Measurements from ENCODE around the gene NLRX1.
"Not testable (repeated sequence)": the region's sequence is repeated elsewhere in the genome, so short reads cannot be mapped to it uniquely, and the experiment has no call there.

Gene NLRX1

GRCh38 chr11:119153049-119153818 lies 15.3 kb upstream of the NLRX1 start:
- no peak for DNase-seq

- DNase-seq: no peak
These were observed 14.3 kb upstream of the NLRX1 start for GRCh38 chr11:119154178-119154577.

- no peak for DNase-seq
These were observed 12.6 kb upstream of the NLRX1 start for GRCh38 chr11:119155733-119156492.

GRCh38 chr11:119156496-119156895 lies 12.0 kb upstream of the NLRX1 start:
- no peak for DNase-seq

DNA sequence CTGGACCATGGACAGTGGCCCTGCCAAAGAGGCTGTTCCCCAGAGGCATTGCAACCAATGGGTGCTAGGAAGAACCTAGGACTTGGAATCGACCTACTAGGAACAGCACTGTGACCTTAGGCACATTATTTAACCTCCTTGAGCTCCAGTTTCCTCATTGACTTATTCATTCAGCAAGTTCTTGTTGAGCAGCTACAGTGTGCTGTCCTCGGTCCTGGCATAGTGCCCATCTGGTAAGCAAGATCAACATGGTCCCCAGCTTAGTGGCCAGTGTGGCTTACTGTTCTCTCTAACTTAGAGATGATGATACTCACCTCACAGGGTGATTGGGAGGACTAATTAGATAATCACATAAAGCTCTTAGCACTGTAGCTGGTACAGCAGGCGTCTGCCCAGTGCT lies 11.5 kb upstream of the NLRX1 start:
- DNase-seq: no peak

DNA sequence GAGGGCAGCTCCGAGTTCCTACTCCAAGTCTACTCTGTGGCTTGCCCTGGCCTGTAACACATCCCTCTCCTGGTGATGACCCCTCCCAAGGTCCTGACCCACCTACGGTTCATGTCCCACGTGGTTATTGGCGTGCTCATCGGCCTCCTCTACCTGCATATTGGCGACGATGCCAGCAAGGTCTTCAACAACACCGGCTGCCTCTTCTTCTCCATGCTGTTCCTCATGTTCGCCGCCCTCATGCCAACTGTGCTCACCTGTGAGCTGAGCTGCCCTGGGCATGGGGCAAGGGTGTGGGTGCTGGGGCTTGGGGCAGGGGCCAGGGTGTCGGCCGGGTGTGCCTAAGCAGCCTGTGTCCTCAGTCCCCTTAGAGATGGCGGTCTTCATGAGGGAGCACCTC lies 10.1 kb upstream of the NLRX1 start:
- no peak for DNase-seq

- no peak for DNase-seq
These were observed 8.4 kb upstream of the NLRX1 start for GRCh38 chr11:119160151-119160550.

GRCh38 chr11:119161871-119162270 lies 6.7 kb upstream of the NLRX1 start:
- DNase-seq: no peak

DNA sequence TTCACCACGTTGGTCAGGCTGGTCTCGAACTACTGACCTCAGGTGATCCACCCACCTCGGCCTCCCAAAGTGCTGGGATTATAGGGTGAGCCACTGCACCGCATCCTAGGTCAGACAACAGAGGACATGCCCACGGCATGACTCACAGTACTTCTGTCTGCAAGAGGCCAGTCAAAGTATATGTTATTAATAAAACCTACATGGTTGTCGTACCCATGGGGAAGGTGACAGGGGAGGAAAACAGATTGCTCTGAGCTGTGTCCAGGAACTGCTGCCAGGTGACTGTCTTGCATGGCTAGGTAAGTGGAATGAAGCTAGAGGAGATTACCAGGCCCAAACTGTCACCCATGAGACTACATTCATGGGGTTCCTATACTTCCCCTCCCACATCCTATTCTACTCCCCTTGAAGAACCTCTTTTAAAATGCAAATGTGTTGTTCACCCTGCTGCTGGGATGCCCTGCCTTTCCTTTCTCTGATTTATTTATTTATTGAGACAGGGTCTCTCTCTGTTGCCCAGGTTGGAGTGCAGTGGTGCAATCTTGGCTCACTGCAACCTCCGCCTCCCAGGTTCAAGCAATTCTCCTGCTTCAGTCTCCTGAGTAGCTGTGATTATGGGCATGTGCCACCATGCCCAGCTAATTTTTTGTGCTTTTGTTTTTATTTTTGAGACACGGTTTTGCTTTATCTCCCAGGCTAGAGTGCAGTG lies 2.0 kb upstream of the NLRX1 start:
- no peak for DNase-seq

GRCh38 chr11:119167077-119167458 lies 1.5 kb upstream of the NLRX1 start:
- not testable (repeated sequence) for DNase-seq

DNA sequence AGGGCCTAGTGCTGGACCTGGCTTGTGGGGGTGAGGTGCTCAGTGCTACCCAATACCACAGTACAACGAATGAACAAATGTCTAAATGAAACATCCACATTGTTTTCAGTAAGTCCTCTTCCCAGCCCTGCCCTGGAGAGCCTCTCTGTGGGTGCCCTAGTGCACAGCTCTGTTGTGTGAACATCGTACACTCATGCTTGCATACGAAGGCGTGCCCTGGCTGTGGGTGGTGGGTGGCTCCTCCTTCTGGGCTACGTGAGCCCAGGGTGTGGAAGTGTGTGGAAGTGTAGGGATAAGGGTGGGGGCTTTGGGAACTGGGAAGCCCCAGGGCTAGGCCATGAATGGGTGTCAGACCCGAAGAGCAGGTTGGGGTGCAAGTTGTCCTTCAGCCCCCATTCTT lies 592 bp upstream of the NLRX1 start:
- no peak for DNase-seq

GRCh38 chr11:119169282-119169719 lies 776 bp downstream of the NLRX1 start:
- DNase-seq: no peak

DNA sequence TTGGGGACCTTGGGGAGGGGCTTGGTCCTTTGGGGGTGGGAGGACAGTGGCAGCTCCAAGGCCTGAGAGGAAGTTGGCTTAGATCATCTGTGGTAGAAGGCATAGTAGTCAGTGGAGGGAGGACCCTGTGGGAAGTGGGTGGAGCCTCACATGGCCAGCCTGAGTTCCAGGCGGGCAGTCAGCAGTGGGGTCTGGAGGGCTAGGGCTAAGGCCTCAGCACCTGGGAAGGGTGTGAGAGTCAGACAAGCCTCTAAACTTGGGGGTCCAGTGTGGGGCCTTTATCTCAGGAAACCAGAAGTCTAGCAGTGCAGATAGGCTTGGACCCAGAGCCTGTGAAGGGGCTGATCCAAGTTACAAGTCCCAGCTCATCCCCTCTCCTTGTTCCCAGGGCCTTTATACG lies 4.0 kb downstream of the NLRX1 start:
- no peak for DNase-seq

GRCh38 chr11:119173453-119173852 lies 4.9 kb downstream of the NLRX1 start:
- no peak for DNase-seq

DNA sequence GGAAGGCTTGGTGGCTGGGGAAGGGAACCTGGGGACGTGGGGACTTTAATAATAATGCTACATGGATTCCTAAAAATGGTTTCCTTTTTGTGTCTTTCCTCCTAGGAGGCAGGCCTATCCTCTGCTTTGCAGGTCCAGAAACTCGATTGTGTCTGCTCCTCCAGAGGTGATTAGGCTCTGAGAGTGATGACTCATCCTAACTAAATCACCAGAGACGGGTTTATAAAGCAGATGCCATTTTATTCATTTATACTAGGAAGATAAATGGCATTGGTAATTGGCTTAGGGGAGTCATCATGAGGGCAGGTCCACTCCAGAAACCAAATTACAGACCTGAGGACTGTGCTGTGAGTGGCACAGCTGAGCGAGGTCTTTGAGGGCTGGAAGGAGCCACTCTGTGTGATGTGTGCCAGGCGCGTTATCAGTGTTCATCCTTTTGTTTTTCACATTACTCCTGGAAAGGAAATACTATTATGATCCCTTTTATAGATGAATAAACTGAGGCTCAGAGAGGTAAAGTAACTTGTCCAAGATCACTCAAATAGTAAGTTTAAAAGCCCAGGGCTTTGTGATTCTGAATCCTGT lies 7.1 kb downstream of the NLRX1 start:
- DNase-seq: no peak

GRCh38 chr11:119178166-119178680 lies 9.7 kb downstream of the NLRX1 start:
- DNase-seq: no peak

DNA sequence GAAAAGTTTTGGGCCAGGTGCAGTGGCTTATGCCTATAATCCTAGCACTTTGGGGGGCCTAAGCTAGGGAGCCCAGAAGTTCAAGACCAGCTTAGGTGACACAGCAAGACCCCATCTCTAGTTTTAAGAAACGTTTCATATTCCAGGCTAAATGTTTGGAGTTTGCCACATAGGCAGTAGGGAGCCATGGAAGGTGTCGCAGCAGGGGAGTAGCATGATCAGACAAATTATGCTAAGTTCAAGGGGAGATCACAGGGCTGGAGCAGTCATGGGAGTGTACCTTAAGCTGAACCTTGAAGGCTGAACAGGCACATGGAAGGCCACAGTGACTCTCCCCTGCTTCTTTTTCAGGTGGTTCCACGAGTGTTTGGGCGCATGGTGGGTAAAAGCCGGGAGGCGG lies 10.8 kb downstream of the NLRX1 start:
- no peak for DNase-seq

GRCh38 chr11:119179983-119180382 lies 11.5 kb downstream of the NLRX1 start:
- DNase-seq: no peak

DNA sequence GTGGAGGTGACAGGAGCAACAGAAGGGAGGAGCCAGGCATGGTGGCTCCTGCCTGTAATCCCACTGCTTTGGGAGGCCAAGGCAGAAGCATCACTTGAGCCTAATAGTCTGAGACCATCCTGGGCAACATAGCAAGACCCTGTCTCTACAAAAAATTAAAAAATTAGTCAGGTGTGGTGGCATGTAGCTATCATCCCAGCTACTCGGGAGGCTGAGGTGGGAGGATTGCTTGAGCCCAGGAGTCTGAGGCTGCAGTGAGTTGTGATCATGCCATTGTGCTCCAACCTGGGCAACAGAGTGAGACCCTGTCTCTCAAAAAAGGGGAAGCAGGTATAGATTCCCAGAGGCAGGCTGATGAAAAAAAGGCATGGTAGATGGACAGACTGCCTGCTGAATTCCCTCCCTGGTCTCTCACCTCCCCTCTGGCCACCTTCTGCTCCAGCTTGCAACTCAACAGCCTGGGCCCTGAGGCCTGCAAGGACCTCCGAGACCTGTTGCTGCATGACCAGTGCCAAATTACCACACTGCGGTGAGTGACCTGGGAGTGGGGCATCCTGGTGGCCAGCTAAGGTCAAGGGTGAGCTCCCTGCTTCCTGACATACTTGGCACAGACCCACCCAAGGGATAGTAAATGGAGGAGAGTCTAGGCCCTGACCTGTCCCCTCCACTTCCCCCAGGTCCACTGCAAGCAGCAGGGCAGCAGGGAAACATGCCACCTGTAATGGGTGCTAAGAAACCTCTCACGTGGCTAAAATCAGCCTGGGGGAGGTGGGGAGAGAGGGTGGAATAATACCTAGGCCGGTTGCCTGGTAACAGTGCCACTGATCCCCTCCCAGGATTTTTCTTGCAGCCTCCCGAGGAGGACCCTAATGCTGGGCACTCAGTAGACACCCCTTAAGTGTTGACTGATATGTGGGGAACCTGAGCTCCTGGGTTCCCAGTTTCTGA lies 12.5 kb downstream of the NLRX1 start:
- no peak for DNase-seq

DNA sequence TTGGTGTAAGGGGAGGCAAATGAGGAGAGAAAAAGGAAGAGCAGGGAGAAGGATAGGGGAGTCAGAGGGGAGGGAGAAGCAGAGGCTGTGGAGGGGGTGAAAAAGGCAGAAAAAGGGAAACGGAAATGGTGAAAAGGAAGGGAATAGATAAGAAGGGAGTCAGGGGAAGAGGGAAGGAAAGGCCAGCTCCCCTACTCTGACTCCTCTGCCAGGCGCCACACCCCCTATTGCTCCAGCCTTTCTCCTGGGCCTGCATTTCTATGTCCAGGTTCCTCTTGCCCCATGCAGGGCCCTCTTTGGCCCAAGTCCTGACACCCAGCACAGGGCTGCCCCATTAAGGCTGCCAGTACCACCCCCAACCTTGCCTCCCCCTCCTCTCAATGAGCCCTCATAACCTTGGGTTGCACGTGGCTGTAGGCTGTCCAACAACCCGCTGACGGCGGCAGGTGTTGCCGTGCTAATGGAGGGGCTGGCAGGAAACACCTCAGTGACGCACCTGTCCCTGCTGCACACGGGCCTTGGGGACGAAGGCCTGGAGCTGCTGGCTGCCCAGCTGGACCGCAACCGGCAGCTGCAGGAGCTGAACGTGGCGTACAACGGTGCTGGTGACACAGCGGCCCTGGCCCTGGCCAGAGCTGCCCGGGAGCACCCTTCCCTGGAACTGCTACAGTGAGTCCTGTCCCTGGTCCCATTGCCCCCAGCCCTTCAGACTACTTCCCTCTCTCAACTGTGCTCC lies 13.3 kb downstream of the NLRX1 start:
- DNase-seq: no peak

- not testable (repeated sequence) for DNase-seq
These were observed 15.9 kb downstream of the NLRX1 start for GRCh38 chr11:119184399-119184798.

Data from hippocampal formation (tissue), 2 donors.